ENCODE results near the gene CASKIN2. TPM values are rescaled to one million over a fixed set of nuclear protein-coding genes. Genes with fewer than 3 reads are reported as not detected.
A peak's percentile ranks its signal among the peaks of the same experiment; 100 is the strongest.

Gene CASKIN2
- total RNA-seq, 1 donor from 2014 or later = 42.3 TPM

DNA sequence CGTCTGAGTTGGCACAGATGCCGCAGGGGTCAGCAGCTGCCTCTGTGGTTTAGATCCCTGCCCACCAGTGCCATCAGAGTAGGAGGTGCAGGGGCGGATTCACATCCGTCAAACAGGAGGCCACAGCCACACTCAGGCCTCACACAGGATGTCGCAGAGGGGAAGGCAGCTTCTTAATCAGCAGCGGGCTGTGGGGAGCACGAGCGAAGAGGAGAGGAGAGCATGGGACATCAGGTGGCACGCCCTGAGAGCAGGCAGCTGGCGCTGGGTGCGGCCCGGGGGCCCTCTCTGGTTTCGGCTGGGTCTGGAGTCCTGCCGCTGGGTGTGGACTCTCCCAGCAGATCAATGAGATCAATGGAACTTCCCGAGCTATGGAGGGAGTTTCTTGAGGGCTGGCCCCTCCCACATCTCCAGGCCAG, 19.8 kb upstream of the CASKIN2 start:
- Mint-ChIP-seq H3K27ac (ENCODE audit: unreplicated experiment) (peak overlapping the region; percentile 50), H3K27me3 (ENCODE audit: low read depth) (no peaks in the 10 kb centered on the region), H3K36me3 (ENCODE audit: low read depth) (no peaks in the 10 kb centered on the region), H3K4me3 (no peak overlapping the region), H3K4me1 (peaks cover 12% of the 10 kb centered on the region), H3K9me3 (no peaks in the 10 kb centered on the region)
- TF ChIP-seq, protein P1, sequence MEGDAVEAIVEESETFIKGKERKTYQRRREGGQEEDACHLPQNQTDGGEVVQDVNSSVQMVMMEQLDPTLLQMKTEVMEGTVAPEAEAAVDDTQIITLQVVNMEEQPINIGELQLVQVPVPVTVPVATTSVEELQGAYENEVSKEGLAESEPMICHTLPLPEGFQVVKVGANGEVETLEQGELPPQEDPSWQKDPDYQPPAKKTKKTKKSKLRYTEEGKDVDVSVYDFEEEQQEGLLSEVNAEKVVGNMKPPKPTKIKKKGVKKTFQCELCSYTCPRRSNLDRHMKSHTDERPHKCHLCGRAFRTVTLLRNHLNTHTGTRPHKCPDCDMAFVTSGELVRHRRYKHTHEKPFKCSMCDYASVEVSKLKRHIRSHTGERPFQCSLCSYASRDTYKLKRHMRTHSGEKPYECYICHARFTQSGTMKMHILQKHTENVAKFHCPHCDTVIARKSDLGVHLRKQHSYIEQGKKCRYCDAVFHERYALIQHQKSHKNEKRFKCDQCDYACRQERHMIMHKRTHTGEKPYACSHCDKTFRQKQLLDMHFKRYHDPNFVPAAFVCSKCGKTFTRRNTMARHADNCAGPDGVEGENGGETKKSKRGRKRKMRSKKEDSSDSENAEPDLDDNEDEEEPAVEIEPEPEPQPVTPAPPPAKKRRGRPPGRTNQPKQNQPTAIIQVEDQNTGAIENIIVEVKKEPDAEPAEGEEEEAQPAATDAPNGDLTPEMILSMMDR (conservative IDR thresholded peaks at IDR 0.05) = no peak
- DNase-seq (ENCODE audit: low read depth, low spot score) = no peak

DNA sequence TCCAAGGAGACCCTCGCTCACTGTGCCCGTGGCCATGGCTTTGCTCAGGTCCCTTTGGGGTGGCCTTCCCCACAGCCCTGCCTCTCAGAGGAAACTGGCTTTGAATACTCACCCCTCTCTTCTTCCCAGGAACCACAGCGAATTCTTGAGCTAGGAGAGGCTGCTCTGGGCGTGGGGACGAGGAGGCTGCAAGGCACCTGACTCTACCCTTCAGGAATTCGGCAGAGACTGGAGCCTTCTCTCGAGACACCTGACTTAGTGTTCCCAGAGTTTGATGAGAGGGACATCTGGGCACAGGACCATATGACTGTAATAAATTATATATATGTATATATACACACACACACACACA, 16.4 kb upstream of the CASKIN2 start:
- H3K36me3 Mint-ChIP-seq (ENCODE audit: low read depth) = no peaks in the 10 kb centered on the region
- H3K4me1 Mint-ChIP-seq = peaks cover 12% of the 10 kb centered on the region
- H3K27ac Mint-ChIP-seq (ENCODE audit: unreplicated experiment) = no peak overlapping the region
- TF ChIP-seq, protein P1 (conservative IDR thresholded peaks at IDR 0.05) = no peak
- H3K27me3 Mint-ChIP-seq (ENCODE audit: low read depth) = peaks cover 6% of the 10 kb centered on the region
- no peak overlapping the region for H3K4me3 Mint-ChIP-seq
- no peaks in the 10 kb centered on the region for H3K9me3 Mint-ChIP-seq
- DNase-seq (ENCODE audit: low read depth, low spot score) = no peak

DNA sequence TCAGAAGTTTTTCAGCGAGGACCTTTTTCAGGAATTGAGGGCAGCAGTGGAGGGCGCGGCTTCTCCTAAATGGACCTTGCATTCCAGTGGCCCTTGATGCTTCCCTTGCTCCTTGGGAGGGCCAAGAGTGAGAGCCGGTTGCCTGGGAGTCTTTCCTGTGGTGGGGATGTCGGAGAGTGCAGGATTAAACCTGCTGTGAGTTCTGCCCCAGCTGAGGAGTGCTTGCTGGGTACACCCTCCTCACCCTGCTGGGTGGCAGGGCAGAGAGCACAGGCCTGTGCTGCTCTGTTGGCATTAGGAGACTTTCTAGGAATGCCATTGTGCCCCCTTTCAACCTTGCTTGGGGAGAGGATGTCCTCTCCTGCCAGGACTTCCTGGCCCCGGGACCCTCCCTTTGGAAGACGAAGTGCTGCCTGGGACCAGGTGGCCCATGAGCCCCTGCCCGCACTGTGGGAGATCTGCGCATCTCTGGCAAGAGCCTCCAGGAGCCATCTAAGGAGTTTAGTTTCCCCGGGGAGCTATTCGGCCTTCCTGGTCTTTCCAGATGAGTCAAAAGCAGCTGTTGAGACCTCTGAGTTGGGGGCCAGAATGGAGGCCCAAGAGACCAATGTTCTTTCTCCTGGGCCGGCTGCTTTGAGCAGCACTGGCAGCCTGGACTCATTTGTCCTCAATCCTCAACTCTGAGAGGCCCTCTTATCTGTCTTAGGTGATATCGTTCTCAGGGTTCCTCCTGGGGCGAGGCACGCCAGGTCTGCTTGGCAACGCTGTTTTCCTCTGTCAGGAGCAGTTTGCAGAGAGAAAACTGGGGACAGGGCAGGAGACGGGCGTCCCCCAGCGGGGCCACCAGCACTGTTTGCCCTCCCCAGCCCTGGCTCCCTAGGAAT, 15.7 kb upstream of the CASKIN2 start:
- peaks cover 12% of the 10 kb centered on the region for H3K27me3 Mint-ChIP-seq (ENCODE audit: low read depth)
- H3K36me3 Mint-ChIP-seq (ENCODE audit: low read depth) = no peaks in the 10 kb centered on the region
- H3K4me3 Mint-ChIP-seq = no peak overlapping the region
- TF ChIP-seq, protein P1 (conservative IDR thresholded peaks at IDR 0.05) = no peak
- H3K4me1 Mint-ChIP-seq = peaks cover 15% of the 10 kb centered on the region
- H3K27ac Mint-ChIP-seq (ENCODE audit: unreplicated experiment) = no peak overlapping the region
- H3K9me3 Mint-ChIP-seq = no peaks in the 10 kb centered on the region
- no peak for DNase-seq (ENCODE audit: low read depth, low spot score)

DNA sequence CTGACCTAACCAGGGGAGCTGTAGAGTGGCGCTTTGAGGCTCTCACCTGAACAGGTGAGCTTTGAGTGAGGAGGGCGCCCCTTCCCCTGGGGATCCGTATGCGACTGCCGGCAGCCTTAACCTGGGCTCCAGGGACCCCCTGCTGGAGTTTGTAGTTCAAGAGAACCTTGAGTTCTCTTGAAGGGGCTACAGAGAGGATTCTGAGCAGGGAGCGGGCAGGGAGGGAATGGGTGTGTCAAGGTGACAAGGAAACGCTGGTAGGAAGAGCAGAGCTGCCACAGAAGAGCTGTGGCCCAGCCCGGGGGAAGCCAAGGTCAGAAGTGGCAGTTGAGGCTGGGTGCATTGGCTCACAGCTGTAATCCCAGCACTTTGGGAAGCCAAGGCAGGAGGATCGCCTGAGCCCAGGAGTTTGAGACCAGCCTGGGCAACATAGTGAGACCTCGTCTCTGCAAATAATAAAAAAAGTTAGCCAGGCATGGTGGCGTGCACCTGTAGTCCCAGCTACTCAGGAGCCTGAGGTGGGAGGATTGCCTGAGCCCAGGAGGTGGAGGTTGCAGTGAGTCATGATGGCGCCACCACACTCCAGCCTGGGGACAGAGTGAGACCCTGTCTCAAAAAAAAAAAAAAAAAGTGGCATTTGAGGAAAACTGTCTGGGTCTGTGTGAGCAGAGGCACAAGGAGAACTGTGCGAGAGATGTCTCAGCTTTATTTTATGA, 11.4 kb upstream of the CASKIN2 start:
- Mint-ChIP-seq H3K27ac (ENCODE audit: unreplicated experiment) (peak overlapping the region; percentile 35), H3K9me3 (no peaks in the 10 kb centered on the region)
- DNase-seq (ENCODE audit: low read depth, low spot score) = no peak

DNA sequence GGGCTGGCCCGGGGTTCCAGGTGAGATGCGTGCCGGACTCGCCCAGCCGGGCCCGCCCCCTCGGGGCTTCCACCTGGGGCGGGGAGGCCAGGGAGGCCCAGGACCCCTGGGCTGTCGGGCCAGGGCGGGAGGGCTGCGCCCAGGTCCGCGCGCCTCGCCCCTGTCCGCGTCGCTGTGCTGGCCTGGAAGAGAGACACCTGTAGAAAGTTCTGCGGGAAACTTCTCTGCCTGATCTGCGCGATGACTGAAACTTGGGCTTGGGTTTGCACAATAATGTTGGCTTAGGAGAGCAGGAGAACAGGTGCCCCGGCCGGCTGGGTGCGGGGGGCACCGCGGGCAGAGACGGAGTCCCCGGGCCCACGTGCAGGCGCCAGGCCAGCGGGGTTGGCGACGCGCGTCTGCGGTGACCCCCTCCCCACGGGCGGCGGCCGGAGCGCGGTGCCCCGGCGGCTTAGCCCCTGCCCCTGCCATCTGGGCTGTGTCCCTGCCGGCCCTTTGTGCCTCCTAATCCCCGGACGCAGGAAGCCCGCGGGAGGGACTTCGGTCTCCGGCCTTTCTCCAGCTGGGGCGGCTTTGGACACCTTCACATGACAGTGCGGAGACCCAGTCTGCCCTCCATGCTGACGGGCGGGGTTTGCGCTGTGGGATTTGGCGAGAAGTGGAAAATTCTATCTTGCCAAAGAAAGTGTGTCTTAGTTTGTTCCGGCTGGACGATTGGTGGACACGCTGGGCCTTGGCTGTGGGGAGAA, 10.6 kb upstream of the CASKIN2 start:
- Mint-ChIP-seq H3K36me3 (ENCODE audit: low read depth) (peaks cover 5% of the 10 kb centered on the region), H3K4me3 (peak overlapping the region; percentile 78), H3K4me1 (peaks cover 7% of the 10 kb centered on the region), H3K27me3 (ENCODE audit: low read depth) (peaks cover 18% of the 10 kb centered on the region), H3K9me3 (no peaks in the 10 kb centered on the region), H3K27ac (ENCODE audit: unreplicated experiment) (peak overlapping the region; percentile 35)
- DNase-seq (ENCODE audit: low read depth, low spot score) = no peak
- TF ChIP-seq, protein P1 (conservative IDR thresholded peaks at IDR 0.05) = no peak

More for the DNA sequence above, 11.4 kb upstream of the CASKIN2 start:
- Mint-ChIP-seq H3K4me1 (peaks cover 7% of the 10 kb centered on the region), H3K27me3 (ENCODE audit: low read depth) (peaks cover 18% of the 10 kb centered on the region), H3K36me3 (ENCODE audit: low read depth) (peaks cover 5% of the 10 kb centered on the region), H3K4me3 (peak overlapping the region; percentile 80)
- TF ChIP-seq, protein P1 (conservative IDR thresholded peaks at IDR 0.05) = no peak

Data from neural crest cell (in vitro differentiated cells).